C4-2B (cell line): Measurements from ENCODE around the gene PLAGL2.

Experiments
- ZFX ChIP-seq: fragments of 450-650 bp; IDR thresholded peaks from 2 replicates; pipeline ENCODE4 v1.6.1; 2017
- TF ChIP-seq, protein P1 (sequence below): fragments of 450-650 bp; conservative IDR thresholded peaks from 2 replicates; pipeline ENCODE4 v1.5.1; 2017; ENCODE audit warnings: mild to moderate bottlenecking

GRCh38 chr20:32206760-32207625 lies 550 bp downstream of the PLAGL2 start:
- TF ChIP-seq, protein P1, sequence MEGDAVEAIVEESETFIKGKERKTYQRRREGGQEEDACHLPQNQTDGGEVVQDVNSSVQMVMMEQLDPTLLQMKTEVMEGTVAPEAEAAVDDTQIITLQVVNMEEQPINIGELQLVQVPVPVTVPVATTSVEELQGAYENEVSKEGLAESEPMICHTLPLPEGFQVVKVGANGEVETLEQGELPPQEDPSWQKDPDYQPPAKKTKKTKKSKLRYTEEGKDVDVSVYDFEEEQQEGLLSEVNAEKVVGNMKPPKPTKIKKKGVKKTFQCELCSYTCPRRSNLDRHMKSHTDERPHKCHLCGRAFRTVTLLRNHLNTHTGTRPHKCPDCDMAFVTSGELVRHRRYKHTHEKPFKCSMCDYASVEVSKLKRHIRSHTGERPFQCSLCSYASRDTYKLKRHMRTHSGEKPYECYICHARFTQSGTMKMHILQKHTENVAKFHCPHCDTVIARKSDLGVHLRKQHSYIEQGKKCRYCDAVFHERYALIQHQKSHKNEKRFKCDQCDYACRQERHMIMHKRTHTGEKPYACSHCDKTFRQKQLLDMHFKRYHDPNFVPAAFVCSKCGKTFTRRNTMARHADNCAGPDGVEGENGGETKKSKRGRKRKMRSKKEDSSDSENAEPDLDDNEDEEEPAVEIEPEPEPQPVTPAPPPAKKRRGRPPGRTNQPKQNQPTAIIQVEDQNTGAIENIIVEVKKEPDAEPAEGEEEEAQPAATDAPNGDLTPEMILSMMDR: no peak
- no peak; the same call in 1 of the 2 replicates for TF ChIP-seq ZFX
